ENCODE results near the gene FAM222A.

The FAM222A gene

GRCh38 chr12:109738209-109738608 lies 24.6 kb downstream of the FAM222A start:
- no peak for DNase-seq

- no peak for DNase-seq
These were observed 25.4 kb downstream of the FAM222A start for GRCh38 chr12:109738878-109739665.

- DNase-seq = no peak
These were observed 26.4 kb downstream of the FAM222A start for GRCh38 chr12:109739747-109740693.

GRCh38 chr12:109740694-109741245 lies 27.1 kb downstream of the FAM222A start:
- no peak for DNase-seq

- no peak for DNase-seq
These were observed 27.8 kb downstream of the FAM222A start for GRCh38 chr12:109741286-109741969.

GRCh38 chr12:109741970-109742703 lies 28.5 kb downstream of the FAM222A start:
- DNase-seq = no peak

- DNase-seq = no peak
These were observed 29.7 kb downstream of the FAM222A start for GRCh38 chr12:109743076-109743910.

GRCh38 chr12:109744026-109744425 lies 30.4 kb downstream of the FAM222A start:
- DNase-seq = no peak

GRCh38 chr12:109744986-109745942 lies 31.6 kb downstream of the FAM222A start:
- peak; percentile 14 for DNase-seq

GRCh38 chr12:109752117-109753053 lies 38.8 kb downstream of the FAM222A start:
- no peak for DNase-seq

- DNase-seq = no peak
These were observed 39.4 kb downstream of the FAM222A start for GRCh38 chr12:109753054-109753401.

- no peak for DNase-seq
These were observed 40.3 kb downstream of the FAM222A start for GRCh38 chr12:109753959-109754358.

- DNase-seq = no peak
These were observed 42.8 kb downstream of the FAM222A start for GRCh38 chr12:109756457-109756856.

- DNase-seq = no peak
These were observed 44.1 kb downstream of the FAM222A start for GRCh38 chr12:109757671-109758265.

- DNase-seq = no peak
These were observed 45.1 kb downstream of the FAM222A start for GRCh38 chr12:109758426-109759420.

GRCh38 chr12:109759595-109759994 lies 46.0 kb downstream of the FAM222A start:
- no peak for DNase-seq
